ENCODE measurements around the gene CELF1. TPM values are rescaled to one million over a fixed set of nuclear protein-coding genes. Genes with fewer than 3 reads are reported as not detected.
A peak's percentile ranks its signal among the peaks of the same experiment; 100 is the strongest.

CELF1 gene
- total RNA-seq, 3 donors from 2014 or later (not counting 1 experiment from before 2014, with no cell fraction given) = 128 to 168 (median 162) TPM

GRCh38 chr11:47488111-47488510 is 64.8 kb downstream of the CELF1 start:
- DNase-seq = no peak
- intact Hi-C loops (cut with micrococcal nuclease) = no loop called here
- H3K27me3 ChIP-seq (ENCODE audit: control insufficient read depth, insufficient read depth, low read length) = no peaks in the 10 kb centered on the region
- Mint-ChIP-seq H3K4me3 (no peak overlapping the region), H3K9me3 (no peaks in the 10 kb centered on the region), H3K4me1 (peaks cover 17 to 20% of the 10 kb centered on the region in 2 donors), H3K27me3 (ENCODE audit: low read depth in 2 of 2) (no peaks in the 10 kb centered on the region), H3K27ac (peak overlapping the region; percentile 41 to 48), H3K36me3 (peaks cover 17% of the 10 kb centered on the region)
- H3K4me3 ChIP-seq (ENCODE audit: low read length) = no peak overlapping the region
- H3K9me3 ChIP-seq (ENCODE audit: control insufficient read depth, insufficient read depth, low read length) = no peaks in the 10 kb centered on the region
- ATAC-seq = no peak
- H3K36me3 ChIP-seq (ENCODE audit: control insufficient read depth, insufficient read depth, low read length) = peaks cover 52% of the 10 kb centered on the region
- 91% methylated on average over 3 of the region's 3 CpGs for WGBS (ENCODE audit: insufficient coverage)
- H3K27ac ChIP-seq (ENCODE audit: low read length) = no peak overlapping the region
- H3K4me1 ChIP-seq (ENCODE audit: control insufficient read depth, insufficient read depth, low read length) = no peaks in the 10 kb centered on the region
- TF ChIP-seq, protein P1, sequence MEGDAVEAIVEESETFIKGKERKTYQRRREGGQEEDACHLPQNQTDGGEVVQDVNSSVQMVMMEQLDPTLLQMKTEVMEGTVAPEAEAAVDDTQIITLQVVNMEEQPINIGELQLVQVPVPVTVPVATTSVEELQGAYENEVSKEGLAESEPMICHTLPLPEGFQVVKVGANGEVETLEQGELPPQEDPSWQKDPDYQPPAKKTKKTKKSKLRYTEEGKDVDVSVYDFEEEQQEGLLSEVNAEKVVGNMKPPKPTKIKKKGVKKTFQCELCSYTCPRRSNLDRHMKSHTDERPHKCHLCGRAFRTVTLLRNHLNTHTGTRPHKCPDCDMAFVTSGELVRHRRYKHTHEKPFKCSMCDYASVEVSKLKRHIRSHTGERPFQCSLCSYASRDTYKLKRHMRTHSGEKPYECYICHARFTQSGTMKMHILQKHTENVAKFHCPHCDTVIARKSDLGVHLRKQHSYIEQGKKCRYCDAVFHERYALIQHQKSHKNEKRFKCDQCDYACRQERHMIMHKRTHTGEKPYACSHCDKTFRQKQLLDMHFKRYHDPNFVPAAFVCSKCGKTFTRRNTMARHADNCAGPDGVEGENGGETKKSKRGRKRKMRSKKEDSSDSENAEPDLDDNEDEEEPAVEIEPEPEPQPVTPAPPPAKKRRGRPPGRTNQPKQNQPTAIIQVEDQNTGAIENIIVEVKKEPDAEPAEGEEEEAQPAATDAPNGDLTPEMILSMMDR (IDR thresholded peaks at IDR 0.05) = no peak

GRCh38 chr11:47487421-47487820 is 65.5 kb downstream of the CELF1 start:
- DNase-seq (no peak), ATAC-seq (no peak)
- Mint-ChIP-seq H3K9me3 (no peaks in the 10 kb centered on the region), H3K27me3 (ENCODE audit: low read depth in 2 of 2) (no peaks in the 10 kb centered on the region), H3K27ac (peak overlapping the region; percentile 41 to 48), H3K4me3 (no peak overlapping the region), H3K4me1 (peaks cover 11 to 15% of the 10 kb centered on the region in 2 donors), H3K36me3 (peaks cover 19% of the 10 kb centered on the region)
- intact Hi-C loops (cut with micrococcal nuclease) = no loop called here
- TF ChIP-seq, protein P1 (IDR thresholded peaks at IDR 0.05) = no peak
- Histone ChIP-seq H3K27ac (ENCODE audit: low read length) (no peak overlapping the region), H3K4me3 (ENCODE audit: low read length) (no peak overlapping the region), H3K36me3 (ENCODE audit: control insufficient read depth, insufficient read depth, low read length) (peaks cover 58% of the 10 kb centered on the region), H3K9me3 (ENCODE audit: control insufficient read depth, insufficient read depth, low read length) (no peaks in the 10 kb centered on the region), H3K4me1 (ENCODE audit: control insufficient read depth, insufficient read depth, low read length) (no peaks in the 10 kb centered on the region), H3K27me3 (ENCODE audit: control insufficient read depth, insufficient read depth, low read length) (no peaks in the 10 kb centered on the region)
- WGBS (ENCODE audit: insufficient coverage) = 96% methylated on average over 2 of the region's 2 CpGs

DNA sequence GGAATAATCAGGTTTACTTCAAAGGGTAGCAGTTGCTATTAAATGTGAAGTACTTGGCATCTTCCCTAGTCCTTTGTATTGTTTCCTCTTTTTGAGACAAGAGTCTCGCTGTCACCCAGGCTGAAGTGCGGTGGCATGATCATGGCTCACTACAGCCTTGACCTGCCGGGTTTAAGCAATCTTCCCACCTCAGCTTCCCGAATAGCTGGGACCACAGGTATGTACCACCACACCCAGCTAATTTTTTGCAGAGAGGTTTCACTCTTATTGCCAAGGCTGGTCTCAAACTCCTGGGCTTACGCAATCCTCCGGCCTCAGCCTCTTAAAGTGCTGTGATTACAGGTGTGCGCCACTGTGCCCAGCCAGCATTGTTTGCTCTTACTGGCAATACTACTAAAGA is 67.8 kb downstream of the CELF1 start:
- H3K9me3 Mint-ChIP-seq = no peaks in the 10 kb centered on the region
- peaks cover 28% of the 10 kb centered on the region for H3K36me3 Mint-ChIP-seq
- Histone ChIP-seq H3K4me3 (ENCODE audit: low read length) (no peak overlapping the region), H3K4me1 (ENCODE audit: control insufficient read depth, insufficient read depth, low read length) (no peaks in the 10 kb centered on the region), H3K9me3 (ENCODE audit: control insufficient read depth, insufficient read depth, low read length) (no peaks in the 10 kb centered on the region), H3K27ac (ENCODE audit: low read length) (no peak overlapping the region), H3K27me3 (ENCODE audit: control insufficient read depth, insufficient read depth, low read length) (no peaks in the 10 kb centered on the region), H3K36me3 (ENCODE audit: control insufficient read depth, insufficient read depth, low read length) (peaks cover 79% of the 10 kb centered on the region)
- H3K27ac Mint-ChIP-seq = no peak overlapping the region
- no peak for DNase-seq
- no peak overlapping the region for H3K4me3 Mint-ChIP-seq
- ATAC-seq = no peak
- H3K27me3 Mint-ChIP-seq (ENCODE audit: low read depth in 2 of 2) = no peaks in the 10 kb centered on the region
- TF ChIP-seq, protein P1 (IDR thresholded peaks at IDR 0.05) = no peak
- 94% methylated on average over 7 of the region's 7 CpGs for WGBS (ENCODE audit: insufficient coverage)
- peaks cover 6 to 8% of the 10 kb centered on the region in 2 donors for H3K4me1 Mint-ChIP-seq
- intact Hi-C loops (cut with micrococcal nuclease) = no loop called here

DNA sequence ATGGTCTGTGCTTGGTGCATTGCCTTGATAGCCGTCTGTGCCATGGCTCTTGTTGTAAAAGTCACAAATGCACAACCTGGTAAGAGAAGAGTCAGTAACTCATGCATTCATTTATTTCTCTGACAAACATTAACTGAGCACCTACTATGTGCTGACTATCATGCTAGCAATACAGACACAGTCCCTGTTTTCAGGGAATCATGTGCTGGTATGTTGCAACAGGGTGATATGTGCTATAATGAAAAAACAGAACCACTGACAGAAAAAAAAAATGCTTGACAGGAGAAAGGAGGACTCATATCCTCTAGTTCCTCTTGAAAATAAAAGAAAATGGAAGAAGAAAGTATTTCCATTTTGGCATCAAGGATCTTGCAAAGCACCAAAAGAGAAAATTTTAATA is 69.5 kb downstream of the CELF1 start:
- Histone ChIP-seq H3K4me3 (ENCODE audit: low read length) (no peak overlapping the region), H3K4me1 (ENCODE audit: control insufficient read depth, insufficient read depth, low read length) (no peaks in the 10 kb centered on the region), H3K9me3 (ENCODE audit: control insufficient read depth, insufficient read depth, low read length) (no peaks in the 10 kb centered on the region), H3K36me3 (ENCODE audit: control insufficient read depth, insufficient read depth, low read length) (peaks cover 87% of the 10 kb centered on the region), H3K27me3 (ENCODE audit: control insufficient read depth, insufficient read depth, low read length) (no peaks in the 10 kb centered on the region), H3K27ac (ENCODE audit: low read length) (no peak overlapping the region)
- Mint-ChIP-seq H3K27ac (peak overlapping the region in 1 of 2 donors; percentile 24), H3K4me3 (no peak overlapping the region), H3K36me3 (peaks cover 28% of the 10 kb centered on the region), H3K4me1 (no peaks in the 10 kb centered on the region), H3K9me3 (no peaks in the 10 kb centered on the region), H3K27me3 (ENCODE audit: low read depth in 2 of 2) (no peaks in the 10 kb centered on the region)
- no peak for DNase-seq
- no peak for ATAC-seq
- TF ChIP-seq, protein P1 (IDR thresholded peaks at IDR 0.05) = no peak
- intact Hi-C loops (cut with micrococcal nuclease) = no loop called here
- 93% methylated on average over 1 of the region's 1 CpG for WGBS (ENCODE audit: insufficient coverage)
